K562 (cell line): ENCODE data around the gene CTU1. TPM values are rescaled to one million over a fixed set of nuclear protein-coding genes. Genes with fewer than 3 reads are reported as not detected.

Experiments used
- ATAC-seq: fragments of 200-7000 bp; cut with Tn5 transposase; 3 replicates; pipeline ENCODE4 v1.9.1; 2020; ENCODE audit warnings: moderate library complexity
- BruUV-seq: library from RNA; stranded (reverse); fragments of 400-500 nt; replicated peaks from 2 replicates; lab custom pipeline; 2021; lab: Mats Ljungman, UMichigan
- CTCF ChIA-PET: fragments of 300-600 bp; formaldehyde crosslinking; extraction: SDS; loops from one replicate; lab custom pipeline; 2021; ENCODE audit warnings: low intra/inter-chr PET ratio; lab: Yijun Ruan, JAX
- POLR2A ChIA-PET: fragments of 300-600, 350-650 bp; sonication (Branson Sonifier 250); formaldehyde crosslinking; extraction: SDS; loops from one replicate; lab custom pipeline; 2021; ENCODE audit warnings: antibody characterized with exemption, inconsistent platforms; lab: Yijun Ruan, JAX
- DNase-seq, 4 experiments: peaks; one replicate each; pipeline versions ENCODE4 v3.0.0 to v3.0.0-alpha.2; 2011 to 2018; ENCODE audit warnings: low spot score in 3 of 4, mixed read lengths in 3 of 4; ENCODE audit errors: extremely low read depth in 1 of 4
- FAIRE-seq: peaks from 2 replicates; lab custom pipeline; 2011; peaks lifted over from hg19 to GRCh38; lab: Jason Lieb, UNC
- H2AFZ ChIP-seq: 2 replicates; pipeline ENCODE4 v1.6.0; 2011; ENCODE audit warnings: low read depth, low read length, control low read depth, inconsistent platforms
- H3K27ac ChIP-seq: fragments of 200-600 bp; 3 replicates; pipeline ENCODE4 v1.8.0; 2011; ENCODE audit warnings: low read depth, mild to moderate bottlenecking, control low read depth, inconsistent platforms, low read length, moderate library complexity, mixed read lengths; ENCODE audit errors: extremely low read depth
- H3K27me3 ChIP-seq, 2 experiments: fragments of 300-600 bp in 1 of 2; 2 replicates in 1 of 2; 3 replicates in 1 of 2; pipeline versions ENCODE4 v1.6.0 to v1.8.0; 2011; ENCODE audit warnings: inconsistent platforms in 2 of 2, low read length in 2 of 2, mild to moderate bottlenecking in 1 of 2, mixed read lengths in 1 of 2, moderate library complexity in 1 of 2; ENCODE audit not compliant: control insufficient read depth in 2 of 2, insufficient read depth in 2 of 2
- H3K36me3 ChIP-seq: fragments of 300-600 bp; 3 replicates; pipeline ENCODE4 v1.8.0; 2011; ENCODE audit warnings: mild to moderate bottlenecking, low read length, inconsistent platforms; ENCODE audit not compliant: control insufficient read depth, insufficient read depth
- H3K4me1 ChIP-seq, 2 experiments: fragments of 200-600 bp in 1 of 2; replicated peaks in 1 of 2; 2 replicates in 1 of 2; 3 replicates in 1 of 2; pipeline versions ENCODE4 v1.5.1 to v1.8.0; 2011; ENCODE audit warnings: inconsistent platforms in 2 of 2, low read length in 2 of 2, mild to moderate bottlenecking in 1 of 2, mixed read lengths in 1 of 2, moderate library complexity in 1 of 2; ENCODE audit not compliant: control insufficient read depth in 2 of 2, insufficient read depth in 2 of 2
- H3K4me2 ChIP-seq: 2 replicates; pipeline ENCODE4 v1.6.1; 2011; ENCODE audit warnings: low read length, control low read depth, inconsistent platforms, mixed read lengths; ENCODE audit not compliant: insufficient read depth
- H3K4me3 ChIP-seq: fragments of 200-600 bp; sonication (generic), shearing (Covaris generic); 2 replicates; pipeline ENCODE4 v1.5.1; 2016; ENCODE audit warnings: control low read depth, inconsistent platforms
- H3K79me2 ChIP-seq: fragments of 200-600 bp; 3 replicates; pipeline ENCODE4 v1.8.0; 2011; ENCODE audit warnings: low read length, inconsistent platforms; ENCODE audit not compliant: control insufficient read depth, insufficient read depth
- H3K9ac ChIP-seq, 2 experiments: 2 replicates each; pipeline versions ENCODE4 v1.6.0 to v1.6.1; 2011; ENCODE audit warnings: low read depth in 2 of 2, low read length in 2 of 2, control low read depth in 1 of 2, inconsistent platforms in 1 of 2, mild to moderate bottlenecking in 1 of 2, mixed read lengths in 1 of 2; ENCODE audit not compliant: insufficient read depth in 1 of 2
- H3K9me1 ChIP-seq: one replicate; pipeline ENCODE4 v1.6.0; 2011; ENCODE audit warnings: inconsistent platforms, mild to moderate bottlenecking, low read length, moderate library complexity; ENCODE audit not compliant: control insufficient read depth, insufficient read depth
- H3K9me3 ChIP-seq: replicated peaks from 2 replicates; pipeline ENCODE4 v1.5.1; 2011; ENCODE audit warnings: low read depth, low read length, inconsistent platforms; ENCODE audit not compliant: control insufficient read depth, insufficient read depth
- H4K20me1 ChIP-seq: replicated peaks from 2 replicates; pipeline ENCODE4 v1.6.1; 2011; ENCODE audit warnings: low read length, inconsistent platforms, mixed read lengths; ENCODE audit not compliant: control insufficient read depth, insufficient read depth
- GABPB1 ChIP-seq: sonication (generic); formaldehyde crosslinking; IDR thresholded peaks from 2 replicates; pipeline ENCODE4 v1.8.0; 2022; ENCODE audit warnings: mild to moderate bottlenecking, missing genetic modification reagents
- ILK ChIP-seq: fragments of 450-650 bp; IDR thresholded peaks from 2 replicates; pipeline ENCODE4 v1.6.1; 2016; ENCODE audit warnings: missing genetic modification characterization, low read depth, mild to moderate bottlenecking, missing compliant biosample characterization, moderate library complexity, borderline replicate concordance
- MEF2A ChIP-seq: IDR thresholded peaks from 2 replicates; pipeline ENCODE4 v1.6.1; 2011; ENCODE audit warnings: low read depth, mild to moderate bottlenecking, low read length, moderate library complexity; ENCODE audit not compliant: control insufficient read depth
- MNT ChIP-seq, 2 experiments: fragments of 450-650 bp; conservative IDR thresholded peaks; 2 replicates each; pipeline ENCODE4 v1.6.1; 2017; ENCODE audit warnings: mild to moderate bottlenecking in 2 of 2, moderate library complexity in 2 of 2
- NFATC3 ChIP-seq: fragments of 450-650 bp; IDR thresholded peaks from 2 replicates; pipeline ENCODE4 v1.6.1; 2017; ENCODE audit warnings: mild to moderate bottlenecking
- NR4A1 ChIP-seq, 2 experiments: fragments of 250-450 bp in 1 of 2; fragments of 450-650 bp in 1 of 2; sonication (Bioruptor Pico) in 1 of 2; IDR thresholded peaks; 2 replicates each; pipeline versions ENCODE4 v1.4.0 to v1.6.1; 2016 to 2020; ENCODE audit warnings: mild to moderate bottlenecking in 2 of 2, missing compliant biosample characterization in 1 of 2, missing genetic modification characterization in 1 of 2, moderate library complexity in 1 of 2
- PHB ChIP-seq: fragments of 250-450 bp; sonication (Bioruptor Pico); IDR thresholded peaks from 2 replicates; pipeline ENCODE4 v1.5.0; 2021
- POLR3A ChIP-seq: IDR thresholded peaks from 2 replicates; pipeline ENCODE4 v1.6.1; 2011; ENCODE audit warnings: borderline replicate concordance, mild to moderate bottlenecking, moderate library complexity; ENCODE audit not compliant: insufficient read length, insufficient read depth; ENCODE audit errors: extremely low read depth
- PREB ChIP-seq: sonication (generic); formaldehyde crosslinking; IDR thresholded peaks from 2 replicates; pipeline ENCODE4 v1.8.1; 2023; ENCODE audit warnings: mild to moderate bottlenecking, missing genetic modification reagents
- SREBF1 ChIP-seq: fragments of 150-350 bp; IDR thresholded peaks from 2 replicates; pipeline ENCODE4 v1.6.1; 2014; ENCODE audit warnings: antibody characterized with exemption, low read depth, low read length, borderline replicate concordance
- SRSF9 ChIP-seq: fragments of 200-400 bp; formaldehyde crosslinking; IDR thresholded peaks from 2 replicates; pipeline ENCODE4 v1.6.1; 2017; ENCODE audit warnings: low read depth, low read length, borderline replicate concordance
- TCF7 ChIP-seq: sonication (generic); IDR thresholded peaks from 2 replicates; pipeline ENCODE4 v1.6.1; 2016; ENCODE audit warnings: antibody characterized with exemption, borderline replicate concordance
- TEAD4 ChIP-seq, 2 experiments: sonication (generic) in 1 of 2; formaldehyde crosslinking in 1 of 2; IDR thresholded peaks; 2 replicates each; pipeline versions ENCODE4 v1.6.1 to v1.8.0; 2012 to 2022; ENCODE audit warnings: borderline replicate concordance in 1 of 2, inconsistent platforms in 1 of 2, low read length in 1 of 2, mild to moderate bottlenecking in 1 of 2, missing genetic modification reagents in 1 of 2
- ZBTB33 ChIP-seq: sonication (generic); formaldehyde crosslinking; IDR thresholded peaks from 2 replicates; pipeline ENCODE4 v1.8.1; 2023; ENCODE audit warnings: mild to moderate bottlenecking, missing genetic modification reagents
- ZFX ChIP-seq: sonication (generic); formaldehyde crosslinking; IDR thresholded peaks from 2 replicates; pipeline ENCODE4 v1.8.0; 2022; ENCODE audit warnings: mild to moderate bottlenecking, missing genetic modification reagents, moderate library complexity
- ZNF668 ChIP-seq: fragments of 250-450 bp; sonication (Bioruptor Pico); IDR thresholded peaks from 2 replicates; pipeline ENCODE4 v1.8.0; 2022; ENCODE audit warnings: mild to moderate bottlenecking, inconsistent platforms
- WGBS: fragments of 100-300 bp; shearing (Covaris generic); methylation state at CpG from one replicate; pipeline ENCODE4 v1.1.6; 2016; ENCODE audit warnings: low coverage, mixed read lengths; ENCODE audit not compliant: insufficient coverage; ENCODE audit errors: missing lambda C conversion rate; 5-methylcytosine and 5-hydroxymethylcytosine counted together
- in situ Hi-C: fragments of 300-500 bp; cut with MboI; formaldehyde crosslinking; loops from 4 replicates; pipeline ENCODE4 v1.15.0; 2018; ENCODE audit warnings: inconsistent platforms, mixed read lengths
- intact Hi-C: fragments of 100-400 bp; cut with micrococcal nuclease; formaldehyde crosslinking; loops from 2 replicates; pipeline ENCODE4 v1.14.2; 2022
- polyA plus RNA-seq, 8 experiments: library from polyadenylated mRNA; depleted of rRNA in 4 of 8; stranded (reverse) in 5 of 8; unstranded in 3 of 8; fragments of >200 nt; fragmentation: Nextera tagmentation in 2 of 8; fragmentation: Illumina TruSeq in 1 of 8; extraction: Ambion mirVana in 2 of 8; extraction: Trizol in 1 of 8; gene quantifications; 2 replicates each; pipeline versions ENCODE4 v1.2.1 to v1.2.3, GENCODE V29; 2011 to 2014; ENCODE audit warnings: inconsistent platforms in 1 of 8, missing spikeins in 1 of 8
- total RNA-seq, 7 experiments: library from RNA; depleted of rRNA in 6 of 7; stranded (reverse); fragments of >200 nt in 6 of 7; fragmentation: Illumina TruSeq in 2 of 7; extraction: Trizol in 2 of 7; gene quantifications; 2 replicates each; pipeline versions ENCODE4 v1.2.1 to v1.2.3, GENCODE V29; 2011 to 2021; ENCODE audit warnings: low replicate concordance in 1 of 7

Gene CTU1
- total and polyA plus RNA-seq, 9 of the 15 experiments (the other 6 are each of a cell fraction or from before 2014, with no cell fraction given), result 0.03 to 18.4 (median 2.3) TPM; not detected in 1

DNA sequence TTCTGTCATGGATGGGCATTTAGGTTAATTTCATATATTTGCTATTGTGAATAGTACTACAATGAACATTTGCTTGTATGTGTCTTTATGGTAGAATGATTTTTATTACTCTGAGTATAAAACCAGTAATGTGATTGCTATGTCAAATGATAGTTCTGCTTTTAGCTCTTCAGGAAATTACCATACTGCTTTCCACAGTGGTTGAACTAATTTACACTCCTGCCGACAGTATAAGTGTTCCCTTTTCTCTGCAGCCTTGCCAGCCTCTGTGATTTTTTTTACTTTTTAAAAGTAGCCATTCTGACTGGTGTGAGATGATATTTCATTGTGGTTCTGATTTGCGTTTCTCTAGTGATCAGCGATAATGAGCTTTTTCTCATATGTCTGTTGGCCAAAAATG is 40.4 kb upstream of the CTU1 start:
- H3K9ac ChIP-seq, result no peak overlapping the region
- no peaks in the 10 kb centered on the region for H3K9me3 ChIP-seq
- no peak overlapping the region for H3K27ac ChIP-seq
- BruUV-seq, result no TSS peak
- H3K9me1 ChIP-seq, result no peaks in the 10 kb centered on the region
- in situ Hi-C loops (no loop called here), intact Hi-C loops (no loop called here)
- DNase-seq, result no peak
- no peak overlapping the region for H2AFZ ChIP-seq
- no peaks in the 10 kb centered on the region; the same call in 1 of the 2 replicates for H4K20me1 ChIP-seq
- H3K4me1 ChIP-seq, result peaks cover 2 to 4% of the 10 kb centered on the region in 2 experiments; a peak in 3 of 5 replicates
- H3K4me2 ChIP-seq, result no peak overlapping the region
- TF ChIP-seq POLR3A (no peak), ZNF668 (no peak), SRSF9 (no peak), MNT (conservative IDR thresholded peaks at IDR 0.05) (no peak), NR4A1 (CRISPR knock-in tag; IDR thresholded peaks at IDR 0.05) (no peak), NR4A1 (tag; IDR thresholded peaks at IDR 0.05) (no peak), NFATC3 (no peak), SREBF1 (no peak), MEF2A (no peak), ILK (tag) (no peak), ZFX (CRISPR knock-in tag) (no peak), PHB (CRISPR knock-in tag) (no peak), TEAD4 (IDR thresholded peaks at IDR 0.05; ENCODE audit: low read length) (no peak), TEAD4 (CRISPR knock-in tag; IDR thresholded peaks at IDR 0.05; ENCODE audit: borderline replicate concordance) (no peak), TCF7 (no peak), PREB (CRISPR knock-in tag) (no peak), ZBTB33 (CRISPR knock-in tag) (no peak), GABPB1 (CRISPR knock-in tag) (no peak)
- TF ChIP-seq, all 486 proteins: peak for 0
- ChIA-PET CTCF (interaction anchor here (1.4 kb wide), 1 partner anchor 10 kb away, joined by 4 read pairs; no protein-coding TSS in a partner anchor), POLR2A (interaction anchor here (1.1 kb wide), 1 partner anchor 9 kb away, joined by 5 read pairs; no protein-coding TSS in a partner anchor)
- Histone ChIP-seq H3K36me3 (no peaks in the 10 kb centered on the region), H3K4me3 (no peak overlapping the region), H3K27me3 (peaks cover 14 to 51% of the 10 kb centered on the region in 2 experiments), H3K79me2 (no peaks in the 10 kb centered on the region)
- 0% methylated on average over 3 of the region's 3 CpGs for WGBS
- ATAC-seq (no peak), FAIRE-seq (no peak)
